ENCODE data around the gene SLC12A1. TPM values are rescaled to one million over a fixed set of nuclear protein-coding genes. Genes with fewer than 3 reads are reported as not detected.

The SLC12A1 gene
- not detected in 2 replicates for total RNA-seq

DNA sequence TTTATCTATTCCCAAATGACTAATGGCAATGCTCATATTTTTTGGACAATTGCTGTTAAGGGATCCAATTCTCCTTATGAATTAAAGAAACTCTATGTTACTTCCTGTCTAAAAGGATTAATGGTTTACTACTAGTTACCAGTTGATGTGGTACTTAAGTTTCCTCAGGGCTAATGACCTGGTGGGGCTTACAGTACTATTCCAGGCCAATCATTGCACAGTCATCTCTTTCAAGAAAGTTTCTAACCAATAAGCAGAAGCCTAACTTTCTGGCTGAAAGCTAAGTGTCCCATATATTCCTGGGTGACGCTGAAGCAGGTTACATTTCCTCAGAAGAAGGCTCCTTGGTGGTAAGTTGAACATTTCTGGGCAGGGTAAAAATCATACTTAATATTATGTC lies at the start of gene SLC12A1:
Gene SLC12A1 (plus strand): TSS at position 322 of the 400 bp plus-strand sequence. CDS start 1,418 bp downstream, outside the sequence.

DNA sequence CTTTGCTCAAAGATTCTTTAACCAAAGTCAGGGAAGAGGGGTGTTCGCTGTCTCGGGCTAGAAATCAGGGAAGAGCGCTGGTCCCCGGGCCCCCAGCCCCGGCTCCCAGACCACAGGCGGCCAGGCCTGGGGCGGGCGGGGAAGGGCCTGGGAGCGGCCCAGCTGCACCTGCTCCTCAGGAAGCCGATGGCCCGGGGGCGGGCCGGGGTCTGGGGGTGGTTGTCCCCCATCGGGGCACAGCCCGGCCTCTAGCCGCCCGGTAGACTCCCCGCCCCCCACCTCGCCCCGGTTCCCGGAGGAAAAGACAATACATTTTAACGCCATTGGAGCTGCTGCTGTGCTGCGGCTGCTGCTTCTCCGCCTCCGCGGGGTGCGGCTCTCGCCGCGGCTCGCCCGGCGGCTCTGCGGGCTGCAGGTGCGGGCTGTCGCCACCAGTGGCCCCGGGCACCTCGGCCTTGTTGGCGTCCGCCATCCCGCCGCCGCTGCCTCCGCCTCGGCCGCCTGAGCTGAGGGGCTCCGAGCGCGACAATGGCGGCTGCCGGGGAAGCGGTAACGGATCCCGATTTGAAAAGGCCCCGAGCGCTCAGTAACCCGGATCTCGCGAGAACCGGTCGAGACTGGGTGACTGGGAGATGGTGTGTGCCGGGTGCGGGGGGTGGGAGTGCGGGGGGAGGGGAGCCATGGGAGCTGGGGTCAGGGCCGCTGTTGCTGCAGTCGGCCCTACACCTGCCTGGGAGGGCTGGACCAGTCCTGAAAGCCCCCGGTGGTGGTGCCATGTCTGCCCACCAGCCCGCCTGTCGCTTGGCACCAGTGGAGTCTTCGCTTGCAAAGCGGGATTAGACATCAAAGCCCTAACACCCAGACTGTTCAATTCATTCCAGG lies 28.1 kb upstream of the SLC12A1 start, which contains the start of gene MYEF2:
Gene MYEF2 (minus strand): TSS at position 530 of the 882 bp plus-strand sequence. CDS start 58 bp downstream, at position 472.

GRCh38 chr15:48191574-48192225 lies 14.4 kb upstream of the SLC12A1 start, which contains the start of gene CTXN2:
TSS of gene CTXN2 (plus strand) at chr15:48191665. CDS start at chr15:48201301, 9,636 bp downstream.

DNA sequence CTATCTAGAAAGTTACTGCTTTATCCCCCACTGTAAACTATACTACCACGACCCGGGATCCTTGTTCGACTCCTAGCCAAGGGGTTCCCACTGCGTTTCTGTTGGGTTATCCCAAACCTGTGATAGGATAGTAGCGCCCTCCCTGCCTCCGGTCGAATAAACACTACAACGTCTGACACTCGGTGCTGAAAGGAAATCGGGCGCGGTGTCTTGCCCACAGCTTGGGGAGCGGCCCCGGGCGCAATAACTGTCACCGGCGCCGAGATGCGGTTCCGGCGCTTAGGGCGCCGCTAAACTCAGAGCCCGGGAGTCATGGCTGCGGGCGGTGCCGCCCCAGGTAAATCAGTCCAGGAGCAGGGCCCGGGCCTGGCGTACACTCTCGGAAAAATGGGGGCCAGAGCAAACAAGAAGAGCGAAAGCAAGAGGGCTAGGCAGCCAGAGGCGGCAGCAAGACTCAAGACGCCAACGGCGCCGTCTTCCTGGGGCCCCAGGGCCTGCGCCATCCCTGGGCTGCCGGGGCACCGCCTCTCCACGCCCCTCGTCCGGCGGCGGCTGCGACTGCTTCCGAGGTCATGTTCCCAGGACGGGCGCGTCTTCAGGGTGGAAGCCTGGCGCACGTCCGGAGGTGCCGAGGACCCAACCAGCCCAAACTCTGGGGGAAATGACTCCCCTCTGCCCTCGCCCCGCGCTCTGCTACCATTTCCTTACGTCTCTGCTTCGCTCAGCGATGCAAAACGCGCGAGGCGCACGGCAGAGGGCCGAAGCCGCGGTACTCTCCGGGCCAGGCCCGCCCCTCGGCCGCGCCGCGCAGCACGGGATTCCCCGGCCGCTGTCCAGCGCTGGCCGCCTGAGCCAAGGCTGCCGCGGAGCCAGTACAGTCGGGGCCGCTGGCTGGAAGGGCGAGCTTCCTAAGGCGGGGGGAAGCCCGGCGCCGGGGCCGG lies 125.0 kb downstream of the SLC12A1 start, which contains the start of gene DUT:
Gene DUT (plus strand): TSS at position 575 of the 941 bp plus-strand sequence. CDS start 87 bp downstream, at position 662.

Other genes with a start within 250 kb of the SLC12A1 start
- not detected in 2 replicates for gene SLC24A5, start 85.3 kb upstream of the SLC12A1 start, total RNA-seq
- gene MYEF2, start 28.0 kb upstream of the SLC12A1 start, total RNA-seq: 0.70 and 3.8 TPM in 2 replicates
- not detected in 2 replicates for gene CTXN2, start 14.6 kb upstream of the SLC12A1 start, total RNA-seq
- gene DUT, start 125.1 kb downstream of the SLC12A1 start, total RNA-seq: 91.1 and 143 TPM in 2 replicates